VCaP (cell line): ENCODE results near the gene LSAMP.

ENCODE experiments used
- H3K27ac ChIP-seq: fragments of 450-650 bp; 2 replicates; pipeline ENCODE4 v1.5.1; 2017
- CTCF ChIP-seq: fragments of 450-650 bp; conservative IDR thresholded peaks from 2 replicates; pipeline ENCODE4 v1.5.1; 2017; ENCODE audit warnings: mild to moderate bottlenecking, moderate library complexity

The LSAMP gene

GRCh38 chr3:116260491-116260890 is 184.8 kb downstream of the LSAMP start:
- no peak overlapping the region for H3K27ac ChIP-seq
- no peak for TF ChIP-seq CTCF

- H3K27ac ChIP-seq = no peak overlapping the region
Measured at GRCh38 chr3:116259984-116260383, 185.3 kb downstream of the LSAMP start.

GRCh38 chr3:116256843-116257485 is 188.3 kb downstream of the LSAMP start:
- TF ChIP-seq CTCF = no peak
- H3K27ac ChIP-seq = no peak overlapping the region

More at GRCh38 chr3:116259984-116260383, 185.3 kb downstream of the LSAMP start:
- no peak for TF ChIP-seq CTCF

GRCh38 chr3:116254541-116254940 is 190.7 kb downstream of the LSAMP start:
- TF ChIP-seq CTCF = no peak
- no peak overlapping the region for H3K27ac ChIP-seq

- no peak overlapping the region for H3K27ac ChIP-seq
- TF ChIP-seq CTCF = no peak
Measured at GRCh38 chr3:116253511-116253910, 191.8 kb downstream of the LSAMP start.

- no peak for TF ChIP-seq CTCF
Measured at GRCh38 chr3:116247605-116248004, 197.7 kb downstream of the LSAMP start.

GRCh38 chr3:116246406-116246980 is 198.8 kb downstream of the LSAMP start:
- no peak for TF ChIP-seq CTCF
- no peak overlapping the region for H3K27ac ChIP-seq

More at GRCh38 chr3:116247605-116248004, 197.7 kb downstream of the LSAMP start:
- H3K27ac ChIP-seq = no peak overlapping the region
